Cardiac muscle cell (in vitro differentiated cells and primary cell): ENCODE measurements around the gene THUMPD2. TPM values are rescaled to one million over a fixed set of nuclear protein-coding genes. Genes with fewer than 3 reads are reported as not detected.

Experiments
- DNase-seq, 2 donors: peaks; one replicate each; pipeline versions ENCODE4 v3.0.0 to v3.0.0-alpha.2; 2010 to 2017; ENCODE audit warnings: low read depth in 1 of 2, low spot score in 1 of 2
- H3K27ac ChIP-seq: fragments of 200-600 bp; sonication (generic); 2 replicates; pipeline ENCODE4 v1.5.1; 2016
- H3K27me3 ChIP-seq: fragments of 200-600 bp; sonication (generic); 2 replicates; pipeline ENCODE4 v1.6.0; 2016; ENCODE audit warnings: control low read depth
- H3K36me3 ChIP-seq: fragments of 200-600 bp; sonication (generic); 2 replicates; pipeline ENCODE4 v1.5.1; 2016; ENCODE audit warnings: control low read depth
- H3K4me1 ChIP-seq: fragments of 200-600 bp; sonication (generic); 2 replicates; pipeline ENCODE4 v1.8.1; 2017; ENCODE audit warnings: low read depth, mild to moderate bottlenecking, mixed run types
- H3K4me3 ChIP-seq: fragments of 200-600 bp; sonication (generic); 2 replicates; pipeline ENCODE4 v1.5.1; 2016; ENCODE audit warnings: mild to moderate bottlenecking
- H3K9me3 ChIP-seq: fragments of 200-600 bp; sonication (generic); 2 replicates; pipeline ENCODE4 v1.5.1; 2017; ENCODE audit warnings: low read depth, mild to moderate bottlenecking, control low read depth
- polyA plus RNA-seq: library from polyadenylated mRNA; unstranded; fragments of >200 nt; fragmentation: Nextera tagmentation; extraction: Ambion mirVana; gene quantifications from 2 replicates; pipeline ENCODE4 v1.2.1, GENCODE V29; 2016
- total RNA-seq: library from RNA; depleted of rRNA; stranded (reverse); fragments of >200 nt; gene quantifications from 2 replicates; pipeline ENCODE4 v1.2.3, GENCODE V29; 2016
- TF ChIP-seq, protein P1 (sequence below): IDR thresholded peaks from 2 replicates; pipeline ENCODE4 v1.5.1; 2012; ENCODE audit warnings: low read depth, mild to moderate bottlenecking, low read length

Gene THUMPD2
- total and polyA plus RNA-seq, 2 experiments from 2014 or later, result 8.4 to 11.8 TPM

DNA sequence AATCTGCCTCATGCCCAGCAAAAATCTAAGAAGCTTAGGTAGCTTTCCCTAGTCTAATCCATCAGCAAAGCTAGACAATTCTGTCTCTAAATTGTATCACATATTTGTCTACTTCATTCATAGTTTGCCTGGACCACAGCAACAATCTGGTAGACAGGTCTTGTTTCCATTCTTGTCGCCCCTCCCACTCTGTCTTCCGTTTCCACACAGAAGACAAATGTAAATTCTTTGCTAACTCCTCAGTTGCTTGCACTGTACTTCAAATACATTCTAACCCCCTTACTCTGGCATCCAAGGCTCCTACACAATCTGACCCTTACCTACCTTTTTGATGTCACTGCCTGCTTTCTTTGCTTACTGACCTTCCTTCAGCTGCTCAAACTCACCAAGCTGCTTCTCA, 40.1 kb downstream of the THUMPD2 start:
- H3K4me3 ChIP-seq, result no peak overlapping the region
- no peak for DNase-seq
- peak overlapping the region; percentile 62 for H3K27ac ChIP-seq
- H3K36me3 ChIP-seq, result peaks cover 15% of the 10 kb centered on the region
- peaks cover 11% of the 10 kb centered on the region for H3K4me1 ChIP-seq
- no peaks in the 10 kb centered on the region for H3K27me3 ChIP-seq
- H3K9me3 ChIP-seq, result no peaks in the 10 kb centered on the region
- TF ChIP-seq, protein P1, sequence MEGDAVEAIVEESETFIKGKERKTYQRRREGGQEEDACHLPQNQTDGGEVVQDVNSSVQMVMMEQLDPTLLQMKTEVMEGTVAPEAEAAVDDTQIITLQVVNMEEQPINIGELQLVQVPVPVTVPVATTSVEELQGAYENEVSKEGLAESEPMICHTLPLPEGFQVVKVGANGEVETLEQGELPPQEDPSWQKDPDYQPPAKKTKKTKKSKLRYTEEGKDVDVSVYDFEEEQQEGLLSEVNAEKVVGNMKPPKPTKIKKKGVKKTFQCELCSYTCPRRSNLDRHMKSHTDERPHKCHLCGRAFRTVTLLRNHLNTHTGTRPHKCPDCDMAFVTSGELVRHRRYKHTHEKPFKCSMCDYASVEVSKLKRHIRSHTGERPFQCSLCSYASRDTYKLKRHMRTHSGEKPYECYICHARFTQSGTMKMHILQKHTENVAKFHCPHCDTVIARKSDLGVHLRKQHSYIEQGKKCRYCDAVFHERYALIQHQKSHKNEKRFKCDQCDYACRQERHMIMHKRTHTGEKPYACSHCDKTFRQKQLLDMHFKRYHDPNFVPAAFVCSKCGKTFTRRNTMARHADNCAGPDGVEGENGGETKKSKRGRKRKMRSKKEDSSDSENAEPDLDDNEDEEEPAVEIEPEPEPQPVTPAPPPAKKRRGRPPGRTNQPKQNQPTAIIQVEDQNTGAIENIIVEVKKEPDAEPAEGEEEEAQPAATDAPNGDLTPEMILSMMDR, result no peak

DNA sequence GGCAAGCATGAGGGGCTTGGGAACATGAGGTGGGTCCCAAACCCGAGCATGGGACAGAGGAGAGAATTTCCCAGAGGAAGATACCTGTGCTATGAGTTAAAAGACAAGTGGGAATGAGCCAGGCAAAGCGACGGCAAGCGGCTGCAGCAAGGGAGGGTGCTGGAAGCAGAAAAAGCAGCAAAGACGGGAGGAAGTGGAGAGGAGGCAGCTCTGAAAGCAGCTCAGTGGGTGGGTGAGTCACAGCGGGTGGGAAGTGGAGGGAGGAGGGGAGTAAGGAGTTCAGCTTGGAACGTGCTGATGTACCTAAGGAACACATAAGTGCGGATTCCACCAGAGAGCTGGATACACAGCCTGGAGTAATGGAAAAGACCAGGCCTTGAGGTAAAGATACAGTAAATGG, 41.4 kb downstream of the THUMPD2 start:
- Histone ChIP-seq H3K36me3 (peaks cover 15% of the 10 kb centered on the region), H3K27me3 (no peaks in the 10 kb centered on the region), H3K9me3 (no peaks in the 10 kb centered on the region), H3K27ac (no peak overlapping the region), H3K4me3 (no peak overlapping the region), H3K4me1 (peaks cover 11% of the 10 kb centered on the region)
- TF ChIP-seq, protein P1, result no peak
- DNase-seq, result peak in 1 of 2 donors; percentile 88

DNA sequence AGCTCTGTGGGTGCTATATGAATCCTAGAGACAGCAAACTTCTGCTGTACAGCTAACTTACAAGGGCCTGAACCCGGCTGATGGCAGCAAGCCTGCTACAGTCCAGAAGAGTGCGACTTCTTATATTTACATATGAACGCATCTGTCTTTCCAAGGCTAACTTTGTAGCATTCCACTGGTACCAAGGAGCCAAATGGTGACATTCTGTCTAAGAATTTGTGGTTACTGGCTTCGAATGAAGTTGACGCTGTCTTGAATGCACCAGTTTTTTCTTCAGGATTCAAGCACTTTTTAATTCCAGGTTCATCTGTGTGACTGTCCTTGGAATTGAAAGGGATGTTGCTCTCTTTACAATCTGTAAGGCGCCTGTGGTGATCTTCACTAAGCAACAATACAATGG, 42.4 kb downstream of the THUMPD2 start:
- DNase-seq, result peak in 1 of 2 donors; percentile 71
- no peak overlapping the region for H3K4me3 ChIP-seq
- H3K9me3 ChIP-seq, result no peaks in the 10 kb centered on the region
- peaks cover 11% of the 10 kb centered on the region for H3K4me1 ChIP-seq
- no peak overlapping the region for H3K27ac ChIP-seq
- no peaks in the 10 kb centered on the region for H3K27me3 ChIP-seq
- TF ChIP-seq, protein P1, result no peak
- H3K36me3 ChIP-seq, result peaks cover 6% of the 10 kb centered on the region

DNA sequence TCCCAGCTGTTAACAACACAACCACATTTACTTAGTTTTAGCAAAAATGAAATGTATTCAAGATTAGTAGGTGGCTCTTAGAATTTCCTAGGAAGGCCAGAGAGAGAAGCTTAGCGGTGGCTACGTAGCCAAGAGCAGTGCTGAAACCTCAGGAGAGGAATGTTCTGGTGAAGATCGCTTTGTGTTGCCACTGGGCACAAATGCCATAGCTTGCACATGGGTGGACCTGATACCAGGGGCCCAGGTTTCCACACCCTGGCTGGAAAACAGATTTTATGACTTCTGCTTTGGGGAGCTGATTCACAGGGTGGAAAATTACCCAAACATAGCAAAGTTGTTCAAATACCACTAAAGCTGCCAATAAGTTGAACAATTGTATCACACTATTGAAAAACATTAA, 43.4 kb downstream of the THUMPD2 start:
- no peak for DNase-seq
- peaks cover 11% of the 10 kb centered on the region for H3K4me1 ChIP-seq
- no peak overlapping the region for H3K27ac ChIP-seq
- no peaks in the 10 kb centered on the region for H3K9me3 ChIP-seq
- TF ChIP-seq, protein P1, result no peak
- no peaks in the 10 kb centered on the region for H3K27me3 ChIP-seq
- H3K4me3 ChIP-seq, result no peak overlapping the region
- peaks cover 2% of the 10 kb centered on the region for H3K36me3 ChIP-seq

DNA sequence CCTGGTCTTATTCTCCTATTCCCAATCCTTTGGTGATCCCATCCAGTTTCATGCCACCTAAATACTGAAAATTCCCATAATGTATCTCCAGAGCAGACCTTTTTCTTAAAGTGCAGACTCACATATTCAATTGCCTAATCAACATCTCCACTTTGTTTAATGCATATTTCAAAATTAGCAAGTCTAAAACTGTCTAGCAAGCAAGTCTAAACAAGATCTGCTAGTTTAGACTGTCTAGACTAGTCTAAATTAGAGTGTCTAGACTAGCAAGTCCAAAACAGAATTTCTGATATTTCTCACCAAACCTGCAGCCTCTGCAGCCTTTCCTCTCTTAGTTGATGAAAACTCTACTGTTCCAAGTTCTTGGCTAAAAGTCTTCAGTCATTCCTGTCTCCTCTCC, 44.6 kb downstream of the THUMPD2 start:
- DNase-seq, result no peak
- Histone ChIP-seq H3K4me1 (peaks cover 7% of the 10 kb centered on the region), H3K4me3 (no peak overlapping the region), H3K27ac (no peak overlapping the region), H3K9me3 (no peaks in the 10 kb centered on the region), H3K36me3 (peaks cover 2% of the 10 kb centered on the region), H3K27me3 (no peaks in the 10 kb centered on the region)
- TF ChIP-seq, protein P1, result no peak
